ENCODE data around the gene NOXA1. TPM values are rescaled to one million over a fixed set of nuclear protein-coding genes. Genes with fewer than 3 reads are reported as not detected.
"Not testable (repeated sequence)": the region's sequence is repeated elsewhere in the genome, so short reads cannot be mapped to it uniquely, and the experiment has no call there.

The NOXA1 gene
- total RNA-seq, 4 donors from 2014 or later, result 1.1 to 4.2 (median 3.0) TPM

- 79 to 90% methylated on average over 2 to 12 of the region's 25 CpGs for WGBS, 2 donors (ENCODE audit: low coverage in 1 of 2)
- H3K27me3 ChIP-seq, result no peaks in the 10 kb centered on the region
- peaks cover 0 to 6% (median 0%) of the 10 kb centered on the region in 3 donors for H3K4me1 ChIP-seq
- no peak overlapping the region for H3K4me3 ChIP-seq
- peak; percentile 37 for ATAC-seq
- H3K36me3 ChIP-seq, result peaks cover 0 to 25% of the 10 kb centered on the region in 2 donors
- no peak overlapping the region for H3K27ac ChIP-seq
- TF ChIP-seq POLR2A (IDR thresholded peaks at IDR 0.05), result no peak
- TF ChIP-seq POLR2AphosphoS5 (IDR thresholded peaks at IDR 0.05), result no peak
- TF ChIP-seq, protein P1, sequence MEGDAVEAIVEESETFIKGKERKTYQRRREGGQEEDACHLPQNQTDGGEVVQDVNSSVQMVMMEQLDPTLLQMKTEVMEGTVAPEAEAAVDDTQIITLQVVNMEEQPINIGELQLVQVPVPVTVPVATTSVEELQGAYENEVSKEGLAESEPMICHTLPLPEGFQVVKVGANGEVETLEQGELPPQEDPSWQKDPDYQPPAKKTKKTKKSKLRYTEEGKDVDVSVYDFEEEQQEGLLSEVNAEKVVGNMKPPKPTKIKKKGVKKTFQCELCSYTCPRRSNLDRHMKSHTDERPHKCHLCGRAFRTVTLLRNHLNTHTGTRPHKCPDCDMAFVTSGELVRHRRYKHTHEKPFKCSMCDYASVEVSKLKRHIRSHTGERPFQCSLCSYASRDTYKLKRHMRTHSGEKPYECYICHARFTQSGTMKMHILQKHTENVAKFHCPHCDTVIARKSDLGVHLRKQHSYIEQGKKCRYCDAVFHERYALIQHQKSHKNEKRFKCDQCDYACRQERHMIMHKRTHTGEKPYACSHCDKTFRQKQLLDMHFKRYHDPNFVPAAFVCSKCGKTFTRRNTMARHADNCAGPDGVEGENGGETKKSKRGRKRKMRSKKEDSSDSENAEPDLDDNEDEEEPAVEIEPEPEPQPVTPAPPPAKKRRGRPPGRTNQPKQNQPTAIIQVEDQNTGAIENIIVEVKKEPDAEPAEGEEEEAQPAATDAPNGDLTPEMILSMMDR (IDR thresholded peaks at IDR 0.05), result no peak
- TF ChIP-seq EP300 (IDR thresholded peaks at IDR 0.05), result no peak
- H3K9me3 ChIP-seq, result no peaks in the 10 kb centered on the region
Measured at GRCh38 chr9:137382444-137383080, 40.6 kb upstream of the NOXA1 start.

- peaks cover 0 to 30% of the 10 kb centered on the region in 2 donors for H3K36me3 ChIP-seq
- H3K27me3 ChIP-seq, result no peaks in the 10 kb centered on the region
- H3K9me3 ChIP-seq, result no peaks in the 10 kb centered on the region
- no peak overlapping the region for H3K4me3 ChIP-seq
- TF ChIP-seq POLR2A (IDR thresholded peaks at IDR 0.05) (no peak), POLR2AphosphoS5 (IDR thresholded peaks at IDR 0.05) (no peak), EP300 (IDR thresholded peaks at IDR 0.05) (no peak)
- TF ChIP-seq, protein P1 (IDR thresholded peaks at IDR 0.05), result no peak
- peaks cover 0 to 13% (median 0%) of the 10 kb centered on the region in 3 donors for H3K4me1 ChIP-seq
- no peak overlapping the region for H3K27ac ChIP-seq
- WGBS, 2 donors (ENCODE audit: low coverage in 1 of 2), result no CpG with 5 or more reads among the region's 27 CpGs
- ATAC-seq, result no peak
Measured at GRCh38 chr9:137383081-137383783, 40.0 kb upstream of the NOXA1 start.

DNA sequence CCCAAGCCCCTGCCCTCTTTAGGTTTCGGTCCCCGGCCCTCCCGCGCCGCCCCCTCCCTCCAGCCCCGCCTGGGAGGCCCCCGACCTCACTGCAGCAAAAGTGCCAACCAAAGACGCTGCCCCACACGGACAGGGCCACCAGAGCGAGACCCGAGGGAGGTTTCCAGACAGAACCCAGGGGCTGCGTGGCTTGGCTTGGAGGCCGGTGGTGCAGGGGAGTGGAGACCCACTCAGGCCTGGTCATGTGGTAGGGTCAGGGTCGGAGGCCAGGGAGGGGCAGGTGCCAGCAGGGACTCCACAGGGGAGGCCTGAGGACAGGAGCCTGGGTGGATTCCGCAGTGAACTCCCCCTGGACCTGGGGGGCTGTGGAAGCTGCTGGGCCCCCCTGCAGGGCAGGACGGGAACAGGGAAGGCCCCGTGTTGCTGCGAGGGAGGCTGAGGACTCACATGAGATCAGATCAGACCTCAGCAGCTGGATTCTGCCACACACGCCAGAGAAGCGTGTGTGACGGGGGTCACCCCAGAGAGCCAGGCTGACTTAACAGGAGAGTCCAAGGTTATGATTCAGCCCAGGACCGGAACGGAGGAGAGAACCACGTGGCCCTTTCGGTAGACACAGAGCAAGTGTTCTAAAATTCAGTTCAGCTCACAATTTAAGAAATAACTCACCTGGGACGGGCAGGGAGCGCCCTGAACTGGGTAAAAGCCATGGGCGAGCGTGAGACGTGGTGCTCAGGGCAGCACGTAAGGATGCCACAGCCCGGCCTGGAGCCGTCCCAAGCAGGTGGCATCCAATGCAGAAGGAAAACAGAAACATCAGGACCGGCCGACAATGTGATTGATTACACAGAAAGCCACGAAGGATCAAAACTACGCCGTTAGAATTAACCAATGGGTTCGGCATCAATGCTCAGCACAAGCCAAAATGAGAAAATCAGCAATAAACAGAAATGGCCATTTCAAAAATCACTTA, 39.1 kb upstream of the NOXA1 start:
- no peak for ATAC-seq
- Histone ChIP-seq H3K4me1 (peaks cover 0 to 13% (median 0%) of the 10 kb centered on the region in 3 donors), H3K4me3 (no peak overlapping the region), H3K9me3 (no peaks in the 10 kb centered on the region), H3K27me3 (no peaks in the 10 kb centered on the region), H3K27ac (no peak overlapping the region), H3K36me3 (peaks cover 0 to 37% of the 10 kb centered on the region in 2 donors)
- TF ChIP-seq POLR2A (IDR thresholded peaks at IDR 0.05) (no peak), POLR2AphosphoS5 (IDR thresholded peaks at IDR 0.05) (no peak), EP300 (IDR thresholded peaks at IDR 0.05) (no peak)
- TF ChIP-seq, protein P1 (IDR thresholded peaks at IDR 0.05), result no peak
- 67 to 81% methylated on average over 10 to 22 of the region's 39 CpGs for WGBS, 2 donors (ENCODE audit: low coverage in 1 of 2)

GRCh38 chr9:137385061-137385655, 38.0 kb upstream of the NOXA1 start:
- ATAC-seq, result no peak
- Histone ChIP-seq H3K4me1 (peaks cover 0 to 13% (median 0%) of the 10 kb centered on the region in 3 donors), H3K36me3 (peaks cover 0 to 38% of the 10 kb centered on the region in 2 donors), H3K27ac (no peak overlapping the region), H3K4me3 (no peak overlapping the region), H3K27me3 (no peaks in the 10 kb centered on the region), H3K9me3 (no peaks in the 10 kb centered on the region)
- TF ChIP-seq, protein P1 (IDR thresholded peaks at IDR 0.05), result no peak
- no peak for TF ChIP-seq POLR2AphosphoS5 (IDR thresholded peaks at IDR 0.05)
- 93 to 96% methylated on average over 5 to 9 of the region's 26 CpGs for WGBS, 2 donors (ENCODE audit: low coverage in 1 of 2)

DNA sequence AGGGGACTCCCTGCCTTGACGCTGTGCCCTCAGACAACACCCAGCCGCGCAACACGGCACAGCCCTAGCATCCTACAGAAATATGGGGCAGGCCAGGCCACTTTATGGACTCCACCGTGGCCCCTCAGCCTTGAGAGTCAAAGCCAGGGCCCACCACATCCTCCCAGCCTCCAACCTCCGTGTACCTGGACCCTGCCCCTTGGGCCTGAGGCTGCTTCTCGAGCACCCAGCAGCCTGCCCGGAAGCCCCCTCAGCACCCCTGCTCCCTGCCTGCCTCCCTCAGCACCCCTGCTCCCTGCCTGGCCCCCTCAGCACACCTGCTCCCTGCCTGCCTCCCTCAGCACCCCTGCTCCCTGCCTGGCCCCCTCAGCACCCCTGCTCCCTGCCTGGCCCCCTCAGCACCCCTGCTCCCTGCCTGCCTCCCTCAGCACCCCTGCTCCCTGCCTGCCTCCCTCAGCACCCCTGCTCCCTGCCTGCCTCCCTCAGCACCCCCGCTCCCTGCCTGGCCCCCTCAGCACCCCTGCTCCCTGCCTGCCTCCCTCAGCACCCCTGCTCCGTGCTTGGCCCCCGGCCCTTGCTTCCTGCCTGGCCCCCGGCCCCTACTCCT, 36.6 kb upstream of the NOXA1 start:
- peak overlapping the region in 2 of 4 donors; percentile 48 to 50 for H3K27ac ChIP-seq
- H3K27me3 ChIP-seq, H3K4me3 ChIP-seq, H3K9me3 ChIP-seq, ATAC-seq: not testable (repeated sequence)
- H3K36me3 ChIP-seq, result peaks cover 0 to 41% of the 10 kb centered on the region in 2 donors
- peaks cover 0 to 13% (median 0%) of the 10 kb centered on the region in 3 donors for H3K4me1 ChIP-seq
- WGBS, 2 donors (ENCODE audit: low coverage in 1 of 2), result 89 to 90% methylated on average over 5 to 6 of the region's 12 CpGs
